Prostate gland (tissue), 2 donors: ENCODE data around the gene SYCP1.

Experiments
- CTCF ChIP-seq, 4 experiments: fragments of 200-600 bp in 2 of 4; fragments of 450-650 bp in 2 of 4; sonication (generic) in 2 of 4; IDR thresholded peaks; 1 replicate in 3 of 4; 2 replicates in 1 of 4; pipeline ENCODE4 v1.5.1; 2016 to 2019; ENCODE audit warnings: antibody characterized with exemption in 4 of 4, mild to moderate bottlenecking in 2 of 4, moderate library complexity in 2 of 4
- POLR2AphosphoS5 ChIP-seq: sonication (generic); formaldehyde crosslinking; IDR thresholded peaks from one replicate; pipeline ENCODE4 v1.6.1; 2017; ENCODE audit warnings: antibody characterized with exemption

GRCh38 chr1:114901814-114902213 lies 47.2 kb downstream of the SYCP1 start:
- no peak for TF ChIP-seq CTCF (IDR thresholded peaks at IDR 0.05)
- TF ChIP-seq POLR2AphosphoS5, result no peak
